GM18873 (cell line): ENCODE data around the gene OSBPL2.

Experiments used
- ATAC-seq: cut with Tn5 transposase; IDR thresholded peaks from one replicate; pipeline ENCODE4 v1.9.1; 2021; ENCODE audit warnings: mild to moderate bottlenecking, moderate library complexity, moderate number of reproducible peaks; ENCODE audit not compliant: unreplicated experiment, low FRiP score

OSBPL2 gene

DNA sequence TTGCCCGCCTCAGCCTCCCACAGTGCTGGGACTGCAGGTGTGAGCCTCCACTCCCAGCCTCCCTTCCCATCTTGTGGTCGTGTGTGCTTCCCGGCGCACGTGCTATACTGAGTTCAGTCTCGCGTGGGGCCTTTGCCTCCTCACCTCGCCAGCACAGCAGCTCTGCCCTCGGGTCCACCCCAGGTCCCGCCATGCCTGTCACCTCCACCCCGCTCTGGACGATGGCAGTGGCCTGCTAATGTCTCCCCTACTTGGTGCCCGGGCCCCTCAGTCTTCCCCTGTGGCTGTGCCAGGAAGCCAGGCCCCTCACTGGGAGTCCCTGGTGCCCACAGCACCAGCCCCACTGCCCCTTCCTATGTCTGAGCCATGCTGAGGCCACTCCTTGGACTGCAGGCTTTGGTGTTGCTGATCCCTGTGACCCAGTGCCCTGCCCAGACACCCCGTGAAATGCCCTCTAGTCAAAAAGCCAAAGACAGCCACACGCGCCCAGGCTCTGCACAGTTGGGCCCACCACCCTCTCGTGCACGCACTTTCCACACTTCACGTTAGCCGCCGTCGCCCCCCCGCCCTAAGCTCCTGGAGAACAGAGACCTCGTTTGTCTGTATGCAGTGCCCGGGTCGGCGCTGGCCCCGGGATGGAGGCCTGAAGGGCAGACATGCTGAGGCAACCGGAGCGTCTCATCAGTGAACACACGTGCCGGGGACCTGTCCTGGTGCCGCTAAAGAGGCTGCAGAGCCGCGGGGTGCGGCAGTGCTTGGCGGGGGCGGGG lies 32.5 kb upstream of the OSBPL2 start:
- no peak for ATAC-seq

- no peak for ATAC-seq
Observed at GRCh38 chr20:62206388-62206775, 31.9 kb upstream of the OSBPL2 start.

GRCh38 chr20:62208061-62208794 lies 30.1 kb upstream of the OSBPL2 start:
- ATAC-seq: no peak

- ATAC-seq: no peak
Observed at GRCh38 chr20:62208795-62209755, 29.2 kb upstream of the OSBPL2 start.

- ATAC-seq: no peak
Observed at GRCh38 chr20:62209850-62210495, 28.3 kb upstream of the OSBPL2 start.

DNA sequence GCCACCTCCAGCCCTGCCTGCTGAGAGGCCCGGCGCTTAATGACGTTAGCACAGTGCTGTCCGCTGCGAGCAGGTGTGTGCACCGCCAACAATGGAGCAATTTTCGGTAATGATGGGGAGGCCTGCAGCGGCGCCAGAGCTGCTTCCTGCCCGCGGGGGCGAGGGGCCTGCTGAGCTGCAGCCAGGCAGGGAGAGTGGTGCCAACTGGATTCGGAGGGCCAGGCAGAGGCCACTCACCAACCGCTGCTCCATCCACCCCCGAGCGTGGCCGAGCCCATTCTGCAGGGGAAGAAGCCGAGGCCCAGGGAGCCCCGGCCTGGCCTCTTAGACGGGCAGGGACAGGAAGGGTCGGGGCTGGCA lies 27.8 kb upstream of the OSBPL2 start:
- no peak for ATAC-seq

- no peak for ATAC-seq
Observed at GRCh38 chr20:62211216-62211615, 27.1 kb upstream of the OSBPL2 start.

GRCh38 chr20:62211769-62212288 lies 26.5 kb upstream of the OSBPL2 start:
- ATAC-seq: no peak

- no peak for ATAC-seq
Observed at GRCh38 chr20:62212299-62212698, 26.0 kb upstream of the OSBPL2 start.

GRCh38 chr20:62214067-62214466 lies 24.3 kb upstream of the OSBPL2 start:
- no peak for ATAC-seq

GRCh38 chr20:62215020-62215990 lies 23.0 kb upstream of the OSBPL2 start:
- no peak for ATAC-seq

DNA sequence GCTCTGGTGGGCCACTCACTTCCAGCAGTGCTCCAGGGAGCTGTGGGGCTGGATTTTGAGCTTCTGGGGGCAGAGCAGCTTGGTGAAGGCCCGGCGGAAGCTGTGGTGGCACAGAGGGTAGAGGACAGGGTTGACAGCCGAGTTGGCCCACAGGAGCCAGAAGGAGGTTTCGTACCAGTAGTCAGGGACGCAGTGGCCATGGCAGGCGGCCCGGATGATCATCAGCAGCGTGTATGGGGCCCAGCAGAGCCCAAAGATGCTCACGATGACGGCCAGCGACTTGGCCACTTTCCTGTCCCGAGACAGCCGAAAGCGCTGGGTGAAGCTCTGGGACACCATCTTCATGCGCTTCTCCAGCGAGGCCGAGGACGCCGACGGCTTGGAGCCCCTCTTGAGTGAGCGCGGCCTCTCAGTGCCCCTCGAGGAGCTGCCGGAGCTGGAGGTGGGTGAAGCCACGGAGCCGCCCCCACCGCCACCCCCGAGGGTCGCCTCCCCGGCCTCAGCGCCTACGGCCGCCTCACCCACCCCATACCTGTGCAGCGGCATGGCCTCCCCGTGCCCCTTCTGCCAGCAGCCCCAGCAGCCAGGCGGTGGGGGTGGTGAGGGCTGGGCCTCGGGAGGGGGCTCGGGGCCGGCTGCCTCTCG lies 22.2 kb upstream of the OSBPL2 start:
- ATAC-seq: no peak

- ATAC-seq: no peak
Observed at GRCh38 chr20:62216636-62217566, 21.4 kb upstream of the OSBPL2 start.

DNA sequence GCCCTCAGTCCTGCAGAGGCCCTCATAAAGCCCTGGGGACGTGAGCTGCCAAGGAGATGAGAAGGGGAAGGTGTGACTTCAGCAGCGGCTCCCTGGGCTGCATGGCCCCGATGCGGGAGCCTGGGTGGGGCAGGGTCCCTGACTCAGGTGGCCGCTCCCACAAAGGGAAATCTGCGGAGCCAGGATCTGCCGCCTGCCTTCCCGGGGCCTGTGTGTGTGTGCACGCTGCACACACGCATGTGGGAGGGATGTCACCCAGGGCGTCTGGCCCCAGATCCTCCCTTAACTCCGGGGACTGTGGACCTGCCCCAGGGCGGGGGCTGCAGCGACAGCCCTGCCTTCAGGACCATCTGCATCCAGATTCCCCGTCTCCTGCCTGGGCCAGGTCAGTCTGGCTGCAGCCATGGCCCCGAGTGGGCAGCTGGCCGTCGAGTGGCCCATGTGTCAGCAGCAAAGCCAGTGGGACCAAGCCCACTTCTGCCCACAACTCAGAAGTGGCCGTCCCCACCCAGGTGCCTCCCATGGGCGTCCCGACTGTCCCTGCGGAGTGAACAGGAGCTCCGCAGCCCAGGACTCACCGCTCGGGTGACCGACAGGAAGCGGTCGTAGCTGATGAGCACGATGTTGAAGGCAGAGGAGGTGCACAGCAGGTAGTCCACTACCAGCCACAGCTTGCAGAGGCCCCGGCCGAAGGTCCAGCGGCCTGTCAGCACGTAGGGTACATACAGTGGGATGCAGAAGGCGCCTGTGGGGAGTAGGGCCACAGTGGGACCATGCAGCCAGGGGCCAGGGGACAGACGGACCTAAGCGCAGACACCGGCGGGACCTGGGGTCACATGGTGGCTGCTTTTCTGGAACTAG lies 20.2 kb upstream of the OSBPL2 start:
- no peak for ATAC-seq

DNA sequence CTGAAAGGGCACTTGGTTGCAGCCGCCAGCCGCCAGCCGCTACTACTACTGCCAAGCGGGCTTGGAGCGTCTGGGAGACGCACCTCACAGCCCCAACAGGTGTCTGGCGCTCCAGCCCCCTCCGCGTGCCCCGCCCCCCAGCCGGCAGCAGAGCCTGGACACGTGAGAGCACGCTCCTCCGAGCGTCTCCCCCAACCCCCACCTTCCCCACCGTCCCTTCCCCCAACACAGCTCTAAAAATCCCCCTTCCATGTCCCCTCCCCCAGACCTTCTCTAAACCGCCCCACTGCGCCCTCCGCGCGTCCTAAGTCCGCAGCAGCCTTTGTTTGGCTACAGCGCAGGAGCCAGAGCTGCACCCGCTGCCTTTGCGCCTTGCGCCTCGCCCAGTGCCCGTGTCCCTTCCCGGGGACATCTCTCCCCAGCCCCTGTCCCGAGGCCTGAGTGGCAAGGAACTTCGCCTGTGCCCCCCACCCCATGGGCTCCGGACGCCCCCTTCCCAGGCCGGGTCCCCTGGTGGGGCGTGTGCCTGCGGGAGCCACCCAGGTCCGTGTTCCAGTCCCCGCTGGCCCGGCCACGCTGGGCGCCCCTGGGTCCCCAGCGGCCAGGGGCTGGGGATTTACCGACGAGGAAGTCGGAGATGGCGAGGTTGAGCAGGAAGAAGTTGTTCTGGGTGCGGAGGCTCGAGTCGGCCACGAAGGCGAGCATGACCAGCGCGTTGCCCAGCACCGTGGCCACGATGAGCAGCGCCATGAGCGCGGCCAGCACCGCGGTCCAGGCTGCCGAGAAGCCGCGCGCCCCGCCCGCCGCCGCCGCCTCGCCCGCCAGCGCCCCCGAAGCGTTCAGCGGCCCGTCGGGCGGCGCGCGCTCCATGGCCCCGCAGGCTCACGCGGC lies 19.0 kb upstream of the OSBPL2 start:
- no peak for ATAC-seq
